ENCODE data around the gene GPR15. TPM values are rescaled to one million over a fixed set of nuclear protein-coding genes. Genes with fewer than 3 reads are reported as not detected.

GPR15 gene
- total RNA-seq, 1 donor, result not detected

DNA sequence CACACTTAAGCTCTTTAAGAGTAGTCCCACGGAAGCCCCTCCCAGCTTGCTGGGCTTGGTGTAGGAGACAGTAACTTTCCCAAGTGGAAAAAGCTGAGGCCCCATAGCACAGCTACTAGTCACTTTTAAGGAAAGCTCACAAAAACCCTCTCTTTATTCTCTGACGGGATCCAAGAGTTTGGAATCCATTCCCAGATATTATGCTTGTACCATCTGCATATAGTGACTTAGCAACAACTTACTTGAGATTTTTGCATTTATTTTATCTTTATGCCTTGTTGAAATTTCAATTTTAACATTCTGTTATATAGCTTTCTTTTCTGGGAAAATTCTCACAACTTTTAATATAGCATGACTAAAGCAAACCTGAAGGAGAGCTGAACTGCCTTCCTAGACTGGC lies 19.5 kb downstream of the GPR15 start:
- TF ChIP-seq, protein P1, sequence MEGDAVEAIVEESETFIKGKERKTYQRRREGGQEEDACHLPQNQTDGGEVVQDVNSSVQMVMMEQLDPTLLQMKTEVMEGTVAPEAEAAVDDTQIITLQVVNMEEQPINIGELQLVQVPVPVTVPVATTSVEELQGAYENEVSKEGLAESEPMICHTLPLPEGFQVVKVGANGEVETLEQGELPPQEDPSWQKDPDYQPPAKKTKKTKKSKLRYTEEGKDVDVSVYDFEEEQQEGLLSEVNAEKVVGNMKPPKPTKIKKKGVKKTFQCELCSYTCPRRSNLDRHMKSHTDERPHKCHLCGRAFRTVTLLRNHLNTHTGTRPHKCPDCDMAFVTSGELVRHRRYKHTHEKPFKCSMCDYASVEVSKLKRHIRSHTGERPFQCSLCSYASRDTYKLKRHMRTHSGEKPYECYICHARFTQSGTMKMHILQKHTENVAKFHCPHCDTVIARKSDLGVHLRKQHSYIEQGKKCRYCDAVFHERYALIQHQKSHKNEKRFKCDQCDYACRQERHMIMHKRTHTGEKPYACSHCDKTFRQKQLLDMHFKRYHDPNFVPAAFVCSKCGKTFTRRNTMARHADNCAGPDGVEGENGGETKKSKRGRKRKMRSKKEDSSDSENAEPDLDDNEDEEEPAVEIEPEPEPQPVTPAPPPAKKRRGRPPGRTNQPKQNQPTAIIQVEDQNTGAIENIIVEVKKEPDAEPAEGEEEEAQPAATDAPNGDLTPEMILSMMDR (IDR thresholded peaks at IDR 0.05; ENCODE audit: insufficient read depth, low read depth, low read length), result no peak
- no peak overlapping the region for H3K4me3 ChIP-seq (ENCODE audit: low read depth, low read length)
- DNase-seq (ENCODE audit: low read depth), result no peak

- no peak for DNase-seq (ENCODE audit: low read depth)
- TF ChIP-seq, protein P1 (IDR thresholded peaks at IDR 0.05; ENCODE audit: insufficient read depth, low read depth, low read length), result no peak
- no peak overlapping the region for H3K4me3 ChIP-seq (ENCODE audit: low read depth, low read length)
Observed at GRCh38 chr3:98551754-98552153, 20.0 kb downstream of the GPR15 start.

GRCh38 chr3:98552232-98553020 lies 20.6 kb downstream of the GPR15 start:
- TF ChIP-seq, protein P1 (IDR thresholded peaks at IDR 0.05; ENCODE audit: insufficient read depth, low read depth, low read length), result no peak
- H3K4me3 ChIP-seq (ENCODE audit: low read depth, low read length), result no peak overlapping the region
- no peak for DNase-seq (ENCODE audit: low read depth)

- no peak overlapping the region for H3K4me3 ChIP-seq (ENCODE audit: low read depth, low read length)
- TF ChIP-seq, protein P1 (IDR thresholded peaks at IDR 0.05; ENCODE audit: insufficient read depth, low read depth, low read length), result no peak
- no peak for DNase-seq (ENCODE audit: low read depth)
Observed at GRCh38 chr3:98553021-98553563, 21.3 kb downstream of the GPR15 start.

GRCh38 chr3:98553753-98554152 lies 22.0 kb downstream of the GPR15 start:
- no peak overlapping the region for H3K4me3 ChIP-seq (ENCODE audit: low read depth, low read length)
- no peak for DNase-seq (ENCODE audit: low read depth)
- TF ChIP-seq, protein P1 (IDR thresholded peaks at IDR 0.05; ENCODE audit: insufficient read depth, low read depth, low read length), result no peak

DNA sequence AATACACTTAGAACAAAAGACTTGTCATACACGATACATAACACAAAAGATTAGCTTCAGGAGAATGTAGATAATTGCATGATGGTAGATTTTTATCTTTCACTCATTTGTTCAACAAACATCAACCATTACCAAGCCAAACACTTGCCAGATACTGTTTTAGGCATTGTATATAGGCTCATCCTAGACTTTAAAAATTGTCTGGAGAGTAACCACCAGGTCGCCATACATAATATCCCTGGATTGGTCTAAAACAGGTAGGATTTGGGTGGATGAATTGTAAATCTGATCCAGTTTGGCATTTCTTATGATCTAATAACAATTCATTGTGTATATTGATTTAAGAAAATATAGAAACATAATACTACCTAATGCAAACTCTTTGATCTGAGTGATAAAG lies 22.8 kb downstream of the GPR15 start:
- TF ChIP-seq, protein P1 (IDR thresholded peaks at IDR 0.05; ENCODE audit: insufficient read depth, low read depth, low read length), result no peak
- DNase-seq (ENCODE audit: low read depth), result no peak
- H3K4me3 ChIP-seq (ENCODE audit: low read depth, low read length), result no peak overlapping the region

Data from fibroblast of villous mesenchyme (primary cell).